ENCODE measurements around the gene NECTIN4.
A peak's percentile ranks its signal among the peaks of the same experiment; 100 is the strongest.
"Not testable (repeated sequence)": the region's sequence is repeated elsewhere in the genome, so short reads cannot be mapped to it uniquely, and the experiment has no call there.

The NECTIN4 gene

DNA sequence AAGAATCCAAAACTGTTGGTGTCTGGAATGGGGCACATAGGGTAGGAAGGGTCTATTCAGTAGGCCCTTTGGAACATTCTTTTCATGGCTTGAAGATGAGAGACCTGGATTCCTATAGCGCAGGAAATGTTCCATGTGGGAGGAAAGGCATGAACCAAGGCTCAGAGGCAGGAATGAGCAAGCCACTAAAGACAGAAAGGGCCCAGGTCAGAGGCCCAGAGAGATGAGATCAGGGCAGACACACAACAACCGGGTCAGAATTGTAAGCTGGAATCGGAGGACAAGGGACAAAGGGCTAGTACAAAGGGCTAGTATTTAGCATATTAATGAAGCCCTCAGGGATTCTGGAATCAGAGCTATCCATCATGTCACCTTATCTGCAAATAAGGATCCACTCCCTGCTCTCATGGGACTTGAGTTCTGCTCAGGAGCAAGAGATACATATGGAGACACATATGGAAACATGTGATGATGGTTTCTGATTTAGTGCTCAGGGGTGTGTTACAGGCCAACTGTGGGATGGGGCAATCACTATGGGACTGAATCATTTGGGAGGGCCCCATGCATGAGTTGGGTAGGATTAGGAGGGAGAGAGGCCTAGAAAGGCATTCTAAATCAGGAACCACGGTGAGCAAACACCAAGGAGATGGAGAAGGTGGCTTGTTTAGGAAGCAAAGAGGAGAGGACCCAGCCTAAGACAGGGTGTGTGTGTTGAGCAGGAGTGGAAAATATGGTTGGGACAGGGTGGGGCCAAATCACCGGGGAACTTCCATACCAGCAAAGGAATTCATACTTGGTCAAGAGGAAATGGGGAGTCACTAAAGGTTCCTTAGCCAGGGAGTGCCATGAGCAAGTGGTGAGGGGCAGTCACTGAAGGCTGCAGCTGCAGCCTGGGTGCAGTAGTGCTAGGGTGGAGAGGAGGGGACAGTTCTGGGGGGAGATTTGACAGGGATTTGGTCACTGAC, 8.6 kb downstream of the NECTIN4 start:
- no peak for DNase-seq

DNA sequence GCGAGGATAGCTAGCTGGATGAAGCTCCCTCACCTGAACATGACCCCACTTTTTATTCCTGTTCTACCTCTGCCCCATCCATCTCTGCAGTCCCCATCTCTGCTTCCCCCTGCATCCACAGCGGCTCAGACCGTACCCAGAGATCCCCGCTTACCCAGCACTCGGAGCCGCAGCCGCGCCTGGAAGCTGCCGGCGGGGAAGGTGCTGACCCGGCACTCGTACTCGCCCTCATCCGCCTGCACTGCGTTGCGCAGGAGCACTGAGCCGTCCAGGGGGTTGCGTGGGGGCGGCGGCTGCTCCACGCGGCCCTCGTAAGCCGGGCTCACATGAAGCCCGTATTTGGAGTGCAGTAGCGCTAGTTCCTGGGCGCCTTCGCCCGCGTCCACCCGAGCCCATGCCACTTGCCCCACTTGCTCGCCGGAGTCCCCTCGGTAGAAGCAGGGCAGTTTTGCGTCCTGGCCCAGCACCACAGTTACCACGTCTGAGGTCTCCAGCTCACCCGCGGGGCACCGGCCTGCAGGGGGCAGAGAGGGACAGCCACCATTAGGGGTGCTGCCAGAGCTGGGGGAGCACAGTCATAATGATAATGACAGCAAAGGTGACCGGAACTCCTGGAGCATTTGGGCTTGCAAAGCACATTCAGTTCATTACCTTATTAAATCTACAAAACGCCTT, 9.8 kb downstream of the NECTIN4 start:
- no peak for DNase-seq

- no peak for DNase-seq
Observed at GRCh38 chr1:161077426-161077825, 11.9 kb downstream of the NECTIN4 start.

- no peak for DNase-seq
Observed at GRCh38 chr1:161076410-161076809, 12.9 kb downstream of the NECTIN4 start.

DNA sequence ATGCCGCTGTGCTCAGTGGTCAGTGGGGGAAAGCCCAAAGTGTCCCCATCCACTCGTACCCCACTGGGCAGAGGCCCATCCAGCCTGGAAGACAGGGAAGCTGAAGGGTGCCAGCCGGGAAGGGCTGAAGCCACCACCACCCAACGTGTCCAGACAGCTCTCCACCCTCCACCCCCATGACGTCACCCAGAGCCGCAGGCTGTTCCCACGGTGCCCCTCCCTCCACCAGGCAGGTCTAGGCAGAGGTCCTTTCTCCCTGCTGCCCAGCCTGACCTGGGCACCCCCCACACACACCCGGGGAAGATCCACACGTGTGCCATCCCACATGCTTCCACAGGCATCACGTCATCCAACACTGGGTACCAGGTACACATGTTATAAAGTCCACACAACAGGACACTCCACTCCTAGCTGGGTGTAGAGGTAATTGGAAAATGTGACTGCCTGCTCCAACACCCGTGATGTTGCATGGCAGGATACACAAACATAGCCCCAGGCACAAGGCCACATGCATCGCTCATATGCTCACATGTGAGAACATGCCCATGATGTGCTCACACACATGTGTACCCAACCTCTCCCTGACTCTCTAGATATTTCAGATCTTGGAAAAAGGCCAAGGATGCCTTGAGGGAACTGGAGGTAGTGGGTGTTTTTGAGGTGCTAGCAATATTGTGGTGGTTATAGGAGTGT, 14.5 kb downstream of the NECTIN4 start:
- no peak for DNase-seq

GRCh38 chr1:161073474-161074121, 15.8 kb downstream of the NECTIN4 start:
- DNase-seq, result no peak

DNA sequence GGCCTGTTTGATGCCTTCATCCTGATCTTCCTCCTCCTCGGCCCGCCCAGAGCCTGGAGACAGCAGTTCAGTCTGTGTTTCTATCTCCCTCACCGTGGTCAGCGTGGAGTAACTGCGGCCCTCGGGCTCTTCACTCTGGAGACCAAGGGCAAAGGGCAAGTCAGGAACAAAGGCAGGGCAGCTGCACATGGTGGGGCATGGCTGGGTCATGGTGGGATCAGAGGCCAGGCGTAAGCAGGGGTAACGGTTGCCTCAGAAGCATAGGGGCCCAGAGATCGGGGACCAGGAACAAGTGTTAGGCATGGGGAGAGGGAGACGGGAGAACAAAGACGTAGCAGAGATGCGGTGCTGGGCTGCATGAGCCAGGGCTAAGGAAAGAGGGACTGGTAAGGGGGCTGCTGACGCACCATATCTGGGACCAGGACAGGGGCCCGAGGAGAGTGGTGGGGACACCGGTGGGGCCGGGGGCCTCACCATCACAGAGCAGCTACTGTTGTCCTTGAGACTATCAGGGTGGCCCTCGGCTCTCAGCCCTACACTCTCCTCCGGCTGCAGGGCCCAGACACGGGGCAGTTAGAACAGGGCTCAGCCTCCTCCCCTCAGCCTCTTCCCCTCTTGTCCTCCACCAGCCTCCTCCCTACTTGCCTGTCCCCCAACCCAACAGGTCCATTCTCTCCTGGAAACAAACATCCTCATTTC, 16.5 kb downstream of the NECTIN4 start:
- no peak for DNase-seq

- peak; percentile 57 to 67 for DNase-seq
Observed at GRCh38 chr1:161071886-161072371, 17.4 kb downstream of the NECTIN4 start.

GRCh38 chr1:161070761-161071160, 18.6 kb downstream of the NECTIN4 start:
- DNase-seq, result no peak

DNA sequence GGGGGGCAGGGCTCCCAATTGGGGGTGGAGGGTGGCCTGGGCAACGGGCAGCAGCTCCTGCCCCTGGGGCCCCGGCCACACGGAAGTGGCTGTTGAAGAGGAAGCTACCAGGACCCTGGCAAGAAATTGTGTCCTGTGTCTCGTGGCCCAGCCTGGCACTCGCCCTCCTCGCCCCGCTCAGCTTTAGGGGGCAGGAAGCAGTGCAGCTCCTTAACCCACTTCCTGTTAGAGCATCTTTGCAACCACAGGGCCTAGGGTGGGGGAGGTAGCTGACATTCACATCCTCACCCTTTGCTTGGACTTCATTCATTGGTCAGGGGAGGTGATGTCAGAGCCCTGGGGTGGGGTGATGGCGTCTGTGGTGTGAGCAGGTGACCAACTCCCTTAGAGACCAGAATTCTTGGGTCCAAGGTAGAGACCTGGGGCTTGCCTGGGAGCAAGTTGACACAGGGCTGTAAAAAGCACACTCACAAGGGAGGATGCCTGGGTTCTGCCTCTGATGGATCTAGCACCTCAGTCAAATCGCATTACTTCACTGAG, 19.6 kb downstream of the NECTIN4 start, which contains the start of gene ARHGAP30:
Gene ARHGAP30 (minus strand): TSS at position 161 of the 540 bp plus-strand sequence. CDS start 267 bp downstream, outside the sequence.
- peak; percentile 87 to 88 for DNase-seq

GRCh38 chr1:161069241-161069640, 20.1 kb downstream of the NECTIN4 start:
- DNase-seq, result peak in 1 of 2 experiments; percentile 46

- DNase-seq, result peak; percentile 87
Observed at GRCh38 chr1:161068306-161069234, 20.8 kb downstream of the NECTIN4 start.

DNA sequence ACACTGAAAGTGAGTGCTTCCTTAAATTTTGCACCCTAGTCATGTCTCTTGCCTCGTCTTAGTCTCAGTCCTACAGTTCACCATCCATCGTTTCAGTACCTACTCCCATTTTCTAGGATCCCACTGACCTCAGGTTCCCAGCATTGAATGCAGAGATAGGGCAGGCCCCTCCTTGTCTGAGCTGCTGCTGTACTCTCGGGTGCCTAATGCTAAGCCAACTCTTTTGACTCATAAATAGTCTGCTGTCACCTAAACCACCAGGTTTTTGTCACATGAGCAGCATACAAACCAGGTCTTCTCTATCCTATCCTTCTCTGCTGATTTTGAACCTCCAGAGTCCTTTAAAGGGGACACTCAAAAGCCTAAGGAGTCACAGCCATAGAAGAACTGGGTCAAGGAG, 22.7 kb downstream of the NECTIN4 start:
- DNase-seq, result peak in 1 of 2 experiments; percentile 52

GRCh38 chr1:161065681-161066080, 23.7 kb downstream of the NECTIN4 start:
- not testable (repeated sequence) for DNase-seq

- not testable (repeated sequence) for DNase-seq
Observed at GRCh38 chr1:161063936-161064335, 25.4 kb downstream of the NECTIN4 start.

- DNase-seq, result no peak
Observed at GRCh38 chr1:161061419-161061818, 27.9 kb downstream of the NECTIN4 start.

GRCh38 chr1:161059293-161059692, 30.1 kb downstream of the NECTIN4 start:
- DNase-seq, result no peak

- DNase-seq, result no peak
Observed at GRCh38 chr1:161054805-161055204, 34.6 kb downstream of the NECTIN4 start.

GRCh38 chr1:161054232-161054631, 35.1 kb downstream of the NECTIN4 start:
- no peak for DNase-seq

- no peak for DNase-seq
Observed at GRCh38 chr1:161052899-161053298, 36.5 kb downstream of the NECTIN4 start.
